NCI-H69 (cell line): ENCODE measurements around the gene LCNL1.
A peak's percentile ranks its signal among the peaks of the same experiment; 100 is the strongest.

Experiments used
- DNase-seq: peaks from one replicate; lab custom pipeline; 2025; lab: John Stamatoyannopoulos, UW

LCNL1 gene

GRCh38 chr9:136960212-136960937, 22.4 kb upstream of the LCNL1 start:
- DNase-seq: no peak

- no peak for DNase-seq
Measured at GRCh38 chr9:136960938-136961275, 21.9 kb upstream of the LCNL1 start.

- no peak for DNase-seq
Measured at GRCh38 chr9:136961279-136962065, 21.3 kb upstream of the LCNL1 start.

- DNase-seq: no peak
Measured at GRCh38 chr9:136962163-136962562, 20.6 kb upstream of the LCNL1 start.

GRCh38 chr9:136962701-136963248, 20.0 kb upstream of the LCNL1 start:
- DNase-seq: no peak

- DNase-seq: no peak
Measured at GRCh38 chr9:136963341-136963740, 19.5 kb upstream of the LCNL1 start.

- DNase-seq: no peak
Measured at GRCh38 chr9:136963751-136964150, 19.0 kb upstream of the LCNL1 start.

- peak; percentile 62 for DNase-seq
Measured at GRCh38 chr9:136964171-136964689, 18.6 kb upstream of the LCNL1 start.

- DNase-seq: no peak
Measured at GRCh38 chr9:136964833-136965422, 17.9 kb upstream of the LCNL1 start.

- no peak for DNase-seq
Measured at GRCh38 chr9:136965771-136966484, 16.9 kb upstream of the LCNL1 start.

- DNase-seq: no peak
Measured at GRCh38 chr9:136968333-136969127, 14.3 kb upstream of the LCNL1 start.

- DNase-seq: no peak
Measured at GRCh38 chr9:136969150-136969549, 13.6 kb upstream of the LCNL1 start.

GRCh38 chr9:136969774-136970173, 13.0 kb upstream of the LCNL1 start:
- DNase-seq: no peak

GRCh38 chr9:136970361-136970760, 12.4 kb upstream of the LCNL1 start:
- DNase-seq: no peak

GRCh38 chr9:136971746-136972145, 11.0 kb upstream of the LCNL1 start:
- no peak for DNase-seq

GRCh38 chr9:136972335-136972734, 10.5 kb upstream of the LCNL1 start:
- DNase-seq: no peak

- DNase-seq: no peak
Measured at GRCh38 chr9:136972743-136973142, 10.1 kb upstream of the LCNL1 start.

- no peak for DNase-seq
Measured at GRCh38 chr9:136973618-136974617, 8.9 kb upstream of the LCNL1 start.

- DNase-seq: no peak
Measured at GRCh38 chr9:136974817-136975535, 7.8 kb upstream of the LCNL1 start.
